Sciatic nerve (tissue), 2 donors: ENCODE data around the gene UFC1. TPM values are rescaled to one million over a fixed set of nuclear protein-coding genes. Genes with fewer than 3 reads are reported as not detected.

ENCODE experiments used
- ATAC-seq: fragments of 200-7000 bp; cut with Tn5 transposase; one replicate; pipeline ENCODE4 v1.9.1; 2020; ENCODE audit warnings: mild to moderate bottlenecking, moderate library complexity
- DNase-seq: peaks from one replicate; pipeline ENCODE4 v3.0.0-alpha.2; 2020; ENCODE audit warnings: low spot score
- intact Hi-C: fragments of 100-400 bp; cut with DNase I; formaldehyde crosslinking; loops from one replicate; pipeline ENCODE4 v1.14.2; 2022
- total RNA-seq: library from RNA; stranded (reverse); fragmentation: NEBNext Ultra II Directional; extraction: Animal tissue kit (Norgen Biotek cat#: 25700); gene quantifications from one replicate; pipeline ENCODE4 v1.2.1, GENCODE V29; 2021
- donor health status: DM: no; HTN: no; CAD: no.
- donor health status: DM: no; HTN: no; CAD: no.

The UFC1 gene
- total RNA-seq, 1 donor from 2014 or later, result 70.4 TPM

DNA sequence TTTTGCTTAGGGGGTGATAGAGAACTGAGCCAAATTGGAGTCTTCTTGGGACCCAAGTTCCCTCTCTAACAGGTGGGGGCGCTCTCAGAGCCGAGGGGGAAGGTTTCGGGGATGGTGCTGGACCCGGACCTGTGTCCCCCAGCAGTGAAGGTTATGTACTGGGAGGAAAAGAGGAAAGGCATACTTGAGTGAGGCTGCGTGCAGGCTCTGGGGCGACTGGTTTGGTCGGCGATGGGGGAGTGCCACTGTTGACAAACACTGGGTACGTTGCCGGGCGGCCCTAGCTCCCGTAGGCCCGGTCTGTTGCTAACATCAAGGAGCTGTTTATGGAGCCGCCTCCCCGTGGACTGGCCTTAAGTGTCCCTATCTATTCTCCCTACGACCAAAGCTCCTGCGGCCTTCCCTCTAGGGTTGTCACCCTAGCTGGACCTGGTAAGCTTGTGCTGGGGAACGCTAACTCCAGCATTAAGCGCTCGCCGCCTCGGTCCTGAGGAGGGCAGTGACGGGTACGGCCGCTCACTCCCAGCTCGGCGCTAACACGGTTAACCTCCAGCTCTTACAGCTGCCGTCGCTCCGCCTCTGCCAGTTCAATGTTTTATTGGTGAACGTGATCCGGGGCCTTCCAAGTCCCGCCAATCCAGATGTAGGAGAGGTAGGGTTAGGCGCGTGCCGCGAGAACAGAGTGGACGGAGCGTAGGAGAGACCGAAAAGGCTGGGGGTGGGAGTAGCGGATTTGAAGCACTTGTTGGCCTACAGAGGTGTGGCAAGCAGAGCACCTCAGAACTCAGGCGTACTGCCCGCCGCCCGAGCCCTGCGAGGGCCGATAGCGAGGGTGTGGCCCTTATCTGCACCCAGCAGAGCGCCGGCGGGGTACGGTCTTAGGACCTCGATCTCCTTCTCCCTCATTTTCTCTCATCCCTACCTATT is 12.2 kb downstream of the UFC1 start, which contains the start of gene PPOX:
Gene PPOX, plus strand, starts transcription at position 685 of the 927 bp plus-strand sequence. CDS start 422 bp downstream, outside the sequence.
- DNase-seq, result peak; percentile 96
- intact Hi-C loops, result no loop called here

GRCh38 chr1:161166669-161167548 is 13.1 kb downstream of the UFC1 start:
- DNase-seq (no peak), ATAC-seq (no peak)
- intact Hi-C loops, result no loop called here

More for the DNA sequence above, 12.2 kb downstream of the UFC1 start, which contains the start of gene PPOX:
- ATAC-seq, result peak; percentile 98

DNA sequence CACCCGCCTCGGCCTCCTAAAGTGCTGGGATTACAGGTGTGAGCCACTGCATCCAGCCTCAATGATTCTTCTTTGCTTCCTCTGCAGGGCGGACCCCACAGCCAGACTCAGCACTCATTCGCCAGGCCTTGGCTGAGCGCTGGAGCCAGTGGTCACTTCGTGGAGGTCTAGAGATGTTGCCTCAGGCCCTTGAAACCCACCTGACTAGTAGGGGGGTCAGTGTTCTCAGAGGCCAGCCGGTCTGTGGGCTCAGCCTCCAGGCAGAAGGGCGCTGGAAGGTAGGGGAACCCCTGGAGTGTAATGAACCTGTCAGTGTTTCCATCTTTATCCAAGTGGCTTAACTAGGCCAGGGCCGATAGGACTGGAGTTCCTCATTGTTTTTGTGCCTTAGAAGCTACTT is 15.1 kb downstream of the UFC1 start:
- no peak for DNase-seq
- intact Hi-C loops, result no loop called here
- ATAC-seq, result no peak

GRCh38 chr1:161171191-161171590 is 17.4 kb downstream of the UFC1 start:
- intact Hi-C loops, result no loop called here
- DNase-seq (no peak), ATAC-seq (no peak)

GRCh38 chr1:161171696-161172095 is 17.9 kb downstream of the UFC1 start:
- no peak for DNase-seq
- intact Hi-C loops, result no loop called here
- no peak for ATAC-seq

- ATAC-seq (no peak), DNase-seq (no peak)
- intact Hi-C loops, result no loop called here
These were observed 18.6 kb downstream of the UFC1 start for GRCh38 chr1:161172349-161172748.

GRCh38 chr1:161172776-161173376 is 19.1 kb downstream of the UFC1 start:
- DNase-seq (no peak), ATAC-seq (peak; percentile 16)
- intact Hi-C loops, result no loop called here

DNA sequence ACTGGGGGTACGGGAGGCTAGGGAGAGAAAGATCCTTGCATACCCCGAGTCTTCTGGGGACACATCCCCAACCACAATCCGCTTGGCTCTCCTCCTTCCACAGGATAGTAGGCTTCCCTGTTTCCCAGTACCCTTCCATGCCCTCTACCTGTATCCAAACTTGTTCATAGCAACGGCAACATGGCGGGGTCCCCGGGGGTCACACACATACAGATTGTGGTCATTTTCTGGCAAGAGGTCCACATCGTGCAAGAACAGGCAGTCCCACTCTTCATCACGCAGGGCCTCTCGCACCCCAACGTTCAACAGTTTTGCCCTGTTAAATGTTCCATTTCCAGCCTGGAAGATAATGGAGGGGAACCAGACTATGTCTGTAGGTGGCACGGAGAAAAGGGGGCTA is 19.9 kb downstream of the UFC1 start:
- ATAC-seq, result no peak
- no peak for DNase-seq
- intact Hi-C loops, result no loop called here

GRCh38 chr1:161174911-161175310 is 21.1 kb downstream of the UFC1 start:
- intact Hi-C loops, result no loop called here
- ATAC-seq (no peak), DNase-seq (no peak)

GRCh38 chr1:161175771-161176453 is 22.1 kb downstream of the UFC1 start:
- DNase-seq, result no peak
- intact Hi-C loops, result no loop called here
- ATAC-seq, result no peak

GRCh38 chr1:161176468-161177111 is 22.8 kb downstream of the UFC1 start:
- ATAC-seq (no peak), DNase-seq (no peak)
- intact Hi-C loops, result no loop called here

DNA sequence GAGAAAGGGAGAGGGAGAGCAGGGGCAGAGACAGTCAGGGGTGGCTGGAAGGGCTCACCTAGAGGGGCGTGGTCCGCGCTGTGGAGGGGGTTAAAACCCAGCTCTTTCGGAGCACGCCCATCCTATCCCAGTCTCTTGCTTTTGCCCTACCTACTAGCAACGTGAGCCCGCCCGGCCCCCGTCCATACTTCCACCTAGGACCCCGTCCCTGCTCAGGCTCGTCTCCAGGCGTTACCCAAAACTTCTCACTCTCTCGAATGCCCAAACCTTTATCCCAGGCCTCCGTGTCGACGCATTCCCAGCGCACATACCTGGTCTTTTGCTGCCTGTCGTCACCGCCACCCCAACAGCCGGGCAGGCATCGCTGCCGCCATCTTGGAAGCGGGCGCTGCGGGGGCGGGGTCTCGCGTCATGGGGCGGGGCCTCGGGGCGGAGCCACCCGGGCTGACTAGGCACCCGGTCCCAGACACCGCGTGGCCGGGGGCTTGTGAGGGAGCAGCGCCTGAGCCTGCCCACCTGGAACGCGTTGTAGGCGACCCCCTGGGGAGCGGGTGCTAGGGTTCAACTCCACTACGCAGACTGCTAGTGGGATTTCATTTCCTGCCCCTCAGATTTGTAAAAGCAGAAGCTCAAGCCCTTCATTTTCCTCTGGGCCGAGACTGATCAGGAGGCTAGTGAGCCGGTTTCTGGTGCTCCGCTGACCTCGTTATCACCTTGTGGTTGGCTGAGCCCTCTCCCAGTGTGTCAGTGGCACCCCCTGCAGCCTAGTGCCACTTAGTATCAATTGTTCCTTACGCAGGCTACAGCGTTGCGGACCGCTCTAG is 23.5 kb downstream of the UFC1 start, which contains the start of gene B4GALT3:
Gene B4GALT3, minus strand, starts transcription at position 396 of the 824 bp plus-strand sequence. CDS start 1,447 bp downstream, outside the sequence.
- intact Hi-C loops, result no loop called here
- ATAC-seq (peak; percentile 97), DNase-seq (peak; percentile 97)

DNA sequence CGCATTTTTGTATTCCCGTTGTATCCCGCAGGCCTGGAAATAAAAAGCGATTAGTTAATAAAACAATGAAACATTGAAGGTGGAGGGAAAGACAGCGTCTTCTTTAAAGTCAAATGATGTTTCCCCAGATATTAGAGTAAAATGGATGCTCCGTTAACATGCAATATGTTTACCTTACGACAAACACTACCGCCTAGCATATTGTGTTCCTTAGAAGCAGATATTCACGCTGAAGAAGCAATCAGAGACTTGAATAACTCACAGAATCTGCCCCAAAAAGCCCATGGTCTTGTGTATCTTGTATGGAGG is 24.1 kb downstream of the UFC1 start:
- DNase-seq (no peak), ATAC-seq (no peak)
- intact Hi-C loops, result no loop called here

- intact Hi-C loops, result no loop called here
- no peak for DNase-seq
- no peak for ATAC-seq
These were observed 25.9 kb downstream of the UFC1 start for GRCh38 chr1:161179698-161180097.

GRCh38 chr1:161180639-161181038 is 26.9 kb downstream of the UFC1 start:
- no peak for ATAC-seq

GRCh38 chr1:161182214-161182613 is 28.4 kb downstream of the UFC1 start:
- intact Hi-C loops, result no loop called here
- no peak for DNase-seq
- no peak for ATAC-seq

More at GRCh38 chr1:161180639-161181038, 26.9 kb downstream of the UFC1 start:
- intact Hi-C loops, result no loop called here
- no peak for DNase-seq

- DNase-seq (peak; percentile 75), ATAC-seq (peak; percentile 89)
- intact Hi-C loops, result no loop called here
These were observed 31.5 kb downstream of the UFC1 start for GRCh38 chr1:161185282-161185682.
